OCI-LY7 (cell line): ENCODE data around the gene LRRC56. TPM values are rescaled to one million over a fixed set of nuclear protein-coding genes. Genes with fewer than 3 reads are reported as not detected.

Experiments used
- Bru-seq: library from RNA; stranded (reverse); fragments of 400-500 nt; gene quantifications from one replicate; lab custom pipeline; 2021; lab: Mats Ljungman, UMichigan
- BruChase-seq, 2 experiments: library from RNA; stranded (reverse); fragments of 400-500 nt; gene quantifications; one replicate each; lab custom pipeline; 2021; lab: Mats Ljungman, UMichigan
- BruUV-seq: library from RNA; stranded (reverse); fragments of 400-500 nt; replicated peaks from 2 replicates; lab custom pipeline; 2021; lab: Mats Ljungman, UMichigan
- CTCF ChIA-PET: fragments of 300-600 bp; sonication (Branson Sonifier 250); formaldehyde crosslinking; loops from one replicate; lab custom pipeline; 2022; ENCODE audit warnings: antibody characterized with exemption; ENCODE audit not compliant: unreplicated experiment; lab: Charles Lee
- POLR2A ChIA-PET: fragments of 300-600 bp; sonication (Branson Sonifier 250); formaldehyde crosslinking; loops from one replicate; lab custom pipeline; 2022; ENCODE audit warnings: antibody characterized with exemption; lab: Charles Lee
- DNase-seq: peaks from one replicate; pipeline ENCODE4 v3.0.0-alpha.2; 2015; ENCODE audit warnings: low spot score
- H2AFZ ChIP-seq: fragments of 200-600 bp; sonication (generic), shearing (Covaris generic); 2 replicates; pipeline ENCODE4 v1.6.1; 2014; ENCODE audit warnings: mild to moderate bottlenecking, antibody characterized with exemption, low read length, moderate library complexity
- H3K27ac ChIP-seq: fragments of 200-600 bp; sonication (generic); 2 replicates; pipeline ENCODE4 v1.5.1; 2014; ENCODE audit warnings: mixed run types, low read depth, mild to moderate bottlenecking, moderate library complexity, low read length, inconsistent platforms; ENCODE audit not compliant: poor library complexity, severe bottlenecking
- H3K36me3 ChIP-seq: fragments of 200-600 bp; sonication (generic); 2 replicates; pipeline ENCODE4 v1.6.1; 2014; ENCODE audit warnings: mild to moderate bottlenecking, antibody characterized with exemption, low read length, moderate library complexity, mixed read lengths; ENCODE audit not compliant: insufficient read depth
- H3K4me1 ChIP-seq: fragments of 200-600 bp; sonication (generic); 2 replicates; pipeline ENCODE4 v1.5.1; 2014; ENCODE audit warnings: mild to moderate bottlenecking, low read length; ENCODE audit not compliant: insufficient read depth, poor library complexity, severe bottlenecking
- H3K4me2 ChIP-seq: fragments of 200-600 bp; sonication (generic); 2 replicates; pipeline ENCODE4 v1.6.1; 2014; ENCODE audit warnings: mild to moderate bottlenecking, low read length
- H3K4me3 ChIP-seq: fragments of 200-600 bp; sonication (generic); 2 replicates; pipeline ENCODE4 v1.5.1; 2014; ENCODE audit warnings: mild to moderate bottlenecking, low read depth, low read length; ENCODE audit not compliant: poor library complexity, severe bottlenecking
- H3K79me2 ChIP-seq: fragments of 200-600 bp; sonication (generic); 2 replicates; pipeline ENCODE4 v1.6.1; 2016; ENCODE audit warnings: low read depth, mild to moderate bottlenecking, low read length, moderate library complexity, mixed read lengths; ENCODE audit not compliant: insufficient read depth
- H3K9me2 ChIP-seq: fragments of 200-600 bp; sonication (generic); 2 replicates; pipeline ENCODE4 v1.6.1; 2016; ENCODE audit warnings: mild to moderate bottlenecking, low read length, mixed read lengths; ENCODE audit not compliant: insufficient read depth
- H3K9me3 ChIP-seq: fragments of 200-600 bp; sonication (generic); 2 replicates; pipeline ENCODE4 v1.6.1; 2014; ENCODE audit warnings: mild to moderate bottlenecking, mixed run types, low read length, mixed read lengths
- H4K20me1 ChIP-seq: fragments of 200-600 bp; sonication (generic); 2 replicates; pipeline ENCODE4 v1.6.1; 2014; ENCODE audit warnings: mild to moderate bottlenecking, antibody characterized with exemption, low read length, moderate library complexity, mixed read lengths; ENCODE audit not compliant: insufficient read depth
- EZH2phosphoT487 ChIP-seq: fragments of 200-600 bp; sonication (generic); IDR thresholded peaks from 2 replicates; pipeline ENCODE4 v1.6.1; 2018; ENCODE audit warnings: low read depth, borderline replicate concordance, mild to moderate bottlenecking, mixed run types, antibody characterized with exemption, low read length, moderate library complexity, mixed read lengths
- intact Hi-C: fragments of 100-400 bp; cut with micrococcal nuclease; formaldehyde crosslinking; loops from one replicate; pipeline ENCODE4 v1.10.0; 2022; ENCODE audit not compliant: unreplicated experiment
- long read RNA-seq: library from polyadenylated mRNA; stranded (forward); transcript quantifications from one replicate; pipeline ENCODE4 v2.0.0, GENCODE V29; 2022
- total RNA-seq, 2 experiments: library from RNA; depleted of rRNA in 1 of 2; stranded (reverse); fragments of >200 nt in 1 of 2; shearing (Covaris generic) in 1 of 2; gene quantifications; 2 replicates each; pipeline ENCODE4 v1.2.3, GENCODE V29; 2014 to 2022
- TF ChIP-seq, protein P1 (sequence below): fragments of 200-600 bp; sonication (generic); conservative IDR thresholded peaks from 2 replicates; pipeline ENCODE4 v1.5.1; 2014; ENCODE audit warnings: mild to moderate bottlenecking, antibody characterized with exemption, low read length, moderate library complexity, mixed read lengths

Gene LRRC56, protein sequence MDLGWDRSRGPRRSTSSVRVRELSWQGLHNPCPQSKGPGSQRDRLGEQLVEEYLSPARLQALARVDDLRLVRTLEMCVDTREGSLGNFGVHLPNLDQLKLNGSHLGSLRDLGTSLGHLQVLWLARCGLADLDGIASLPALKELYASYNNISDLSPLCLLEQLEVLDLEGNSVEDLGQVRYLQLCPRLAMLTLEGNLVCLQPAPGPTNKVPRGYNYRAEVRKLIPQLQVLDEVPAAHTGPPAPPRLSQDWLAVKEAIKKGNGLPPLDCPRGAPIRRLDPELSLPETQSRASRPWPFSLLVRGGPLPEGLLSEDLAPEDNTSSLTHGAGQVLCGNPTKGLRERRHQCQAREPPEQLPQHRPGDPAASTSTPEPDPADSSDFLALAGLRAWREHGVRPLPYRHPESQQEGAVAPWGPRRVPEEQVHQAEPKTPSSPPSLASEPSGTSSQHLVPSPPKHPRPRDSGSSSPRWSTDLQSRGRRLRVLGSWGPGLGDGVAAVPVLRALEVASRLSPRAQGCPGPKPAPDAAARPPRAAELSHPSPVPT
- 1.2 and 1.6 TPM in 2 replicates for total RNA-seq (2014; rRNA removed; shearing (Covaris generic))
- 1.5 and 2.5 TPM in 2 replicates for total RNA-seq (2022)
- percentile 27 among the genes with signal in this experiment for Bru-seq, nascent RNA
- percentile 31 among the genes with signal in this experiment for BruChase-seq, experiment 1, labeled RNA remaining after a 6-hour chase
- BruChase-seq, experiment 2, labeled RNA remaining after a 2-hour chase = percentile 29 among the genes with signal in this experiment
- long read RNA-seq, partial matches to known transcripts = 0 of 2 reads
- long read RNA-seq, other reads (novel, unspliced or antisense) = 2 of 2 reads

DNA sequence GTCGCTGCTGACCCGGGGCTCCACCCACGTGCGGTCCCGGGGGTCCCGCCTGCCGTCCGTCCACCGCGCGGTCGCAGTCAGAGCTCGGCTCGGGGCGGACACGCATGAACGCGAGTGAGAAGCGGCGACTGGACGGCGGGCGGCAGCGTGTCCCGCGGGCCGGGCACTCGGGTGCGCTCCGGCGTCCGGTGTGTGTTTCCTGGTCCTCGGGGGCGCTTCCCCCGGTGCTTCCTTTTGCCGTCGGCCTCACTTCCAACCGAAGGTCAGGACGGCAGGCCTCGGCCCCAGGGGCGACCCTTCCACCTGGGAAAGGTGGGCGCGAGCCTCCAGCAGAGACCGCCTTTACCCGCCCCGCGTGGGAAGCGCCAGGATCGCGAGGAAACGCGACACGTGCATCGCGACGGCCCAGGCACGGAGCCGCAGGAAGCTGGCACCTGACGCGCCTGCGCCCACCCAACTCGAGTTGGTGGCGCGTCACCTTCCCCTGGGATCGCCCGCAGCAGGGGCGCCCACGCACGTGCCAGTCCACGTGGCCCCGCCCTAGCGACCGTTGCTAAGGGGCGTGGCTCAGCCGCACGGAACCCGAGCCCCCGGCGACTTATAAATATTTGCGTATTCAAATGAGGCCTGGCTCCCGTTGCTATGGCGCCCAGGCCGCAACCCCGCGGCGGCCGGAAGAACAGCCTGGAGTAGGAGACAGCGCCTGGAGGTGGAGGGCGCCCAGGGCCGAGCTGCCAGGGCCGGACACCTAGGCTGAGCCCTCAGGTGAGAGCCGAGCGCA lies at the start of gene LRRC56:
TSS of gene LRRC56 (plus strand) at position 687 of the 781 bp plus-strand sequence. CDS start 3,158 bp downstream, outside the sequence.
- H3K36me3 ChIP-seq = peaks cover 17% of the 10 kb centered on the region; the same call in 1 of the 2 replicates
- peak within 1 kb of the TSS; percentile 94 for H3K4me2 ChIP-seq
- ChIA-PET CTCF (no interaction called here), POLR2A (no interaction called here)
- TF ChIP-seq, protein P1, sequence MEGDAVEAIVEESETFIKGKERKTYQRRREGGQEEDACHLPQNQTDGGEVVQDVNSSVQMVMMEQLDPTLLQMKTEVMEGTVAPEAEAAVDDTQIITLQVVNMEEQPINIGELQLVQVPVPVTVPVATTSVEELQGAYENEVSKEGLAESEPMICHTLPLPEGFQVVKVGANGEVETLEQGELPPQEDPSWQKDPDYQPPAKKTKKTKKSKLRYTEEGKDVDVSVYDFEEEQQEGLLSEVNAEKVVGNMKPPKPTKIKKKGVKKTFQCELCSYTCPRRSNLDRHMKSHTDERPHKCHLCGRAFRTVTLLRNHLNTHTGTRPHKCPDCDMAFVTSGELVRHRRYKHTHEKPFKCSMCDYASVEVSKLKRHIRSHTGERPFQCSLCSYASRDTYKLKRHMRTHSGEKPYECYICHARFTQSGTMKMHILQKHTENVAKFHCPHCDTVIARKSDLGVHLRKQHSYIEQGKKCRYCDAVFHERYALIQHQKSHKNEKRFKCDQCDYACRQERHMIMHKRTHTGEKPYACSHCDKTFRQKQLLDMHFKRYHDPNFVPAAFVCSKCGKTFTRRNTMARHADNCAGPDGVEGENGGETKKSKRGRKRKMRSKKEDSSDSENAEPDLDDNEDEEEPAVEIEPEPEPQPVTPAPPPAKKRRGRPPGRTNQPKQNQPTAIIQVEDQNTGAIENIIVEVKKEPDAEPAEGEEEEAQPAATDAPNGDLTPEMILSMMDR = no peak
- no peak for TF ChIP-seq EZH2phosphoT487
- intact Hi-C loops = loop anchor here (1.0 to 5.0 kb wide), 2 partner anchors 31 to 90 kb away; no protein-coding TSS in a partner anchor
- H3K4me3 ChIP-seq = peak within 1 kb of the TSS; percentile 77
- peaks cover 32% of the 10 kb centered on the region for H3K4me1 ChIP-seq
- BruUV-seq = no TSS peak
- H3K9me3 ChIP-seq = no peaks in the 10 kb centered on the region
- no peaks in the 10 kb centered on the region for H3K79me2 ChIP-seq
- DNase-seq = peak; percentile 96
- H3K27ac ChIP-seq = peak within 1 kb of the TSS; percentile 80
- H3K9me2 ChIP-seq = no peaks in the 10 kb centered on the region
- H2AFZ ChIP-seq = peak within 1 kb of the TSS; percentile 75
- no peaks in the 10 kb centered on the region for H4K20me1 ChIP-seq

DNA sequence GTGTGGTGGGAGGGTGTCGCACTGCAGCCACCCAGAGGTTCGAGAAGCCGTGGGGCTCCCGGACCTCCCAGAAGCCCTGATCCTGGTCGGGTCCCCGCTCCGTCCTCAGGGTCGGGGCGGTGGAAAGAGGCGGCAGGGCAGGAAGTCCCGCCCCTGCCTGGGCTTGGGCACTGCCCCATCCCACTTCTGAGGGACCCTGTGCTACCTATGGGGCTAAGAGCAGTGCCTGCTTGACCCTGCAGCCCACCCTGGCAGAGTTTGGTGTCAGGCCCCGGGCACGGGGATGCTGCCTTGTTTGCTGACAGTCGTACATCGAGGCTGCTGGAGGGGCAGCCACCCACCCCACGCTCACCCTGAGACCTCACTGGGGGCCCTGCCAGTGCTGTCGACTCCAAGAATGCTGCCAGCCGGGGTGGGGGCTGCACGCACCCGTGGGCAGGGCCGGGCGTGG lies 49.7 kb upstream of the LRRC56 start:
- no peak for TF ChIP-seq EZH2phosphoT487
- TF ChIP-seq, protein P1 = no peak
- ChIA-PET POLR2A (no interaction called here), CTCF (no interaction called here)
- no peak overlapping the region for H3K4me3 ChIP-seq
- H3K4me2 ChIP-seq = no peak overlapping the region
- no peak for DNase-seq
- H3K79me2 ChIP-seq = no peaks in the 10 kb centered on the region
- intact Hi-C loops = no loop called here
- H4K20me1 ChIP-seq = no peaks in the 10 kb centered on the region
- H2AFZ ChIP-seq = no peak overlapping the region
- H3K4me1 ChIP-seq = peaks cover 7% of the 10 kb centered on the region
- H3K9me2 ChIP-seq = no peaks in the 10 kb centered on the region
- no peaks in the 10 kb centered on the region for H3K36me3 ChIP-seq
- no peak overlapping the region for H3K27ac ChIP-seq
- no TSS peak for BruUV-seq
- no peaks in the 10 kb centered on the region for H3K9me3 ChIP-seq
